ENCODE data around the gene DNM2. TPM values are rescaled to one million over a fixed set of nuclear protein-coding genes. Genes with fewer than 3 reads are reported as not detected.

Gene DNM2
- total and polyA plus RNA-seq, 2 of the 13 experiments (the other 11 are each of a cell fraction or from before 2014, with no cell fraction given) = 41.7 to 59.8 TPM

DNA sequence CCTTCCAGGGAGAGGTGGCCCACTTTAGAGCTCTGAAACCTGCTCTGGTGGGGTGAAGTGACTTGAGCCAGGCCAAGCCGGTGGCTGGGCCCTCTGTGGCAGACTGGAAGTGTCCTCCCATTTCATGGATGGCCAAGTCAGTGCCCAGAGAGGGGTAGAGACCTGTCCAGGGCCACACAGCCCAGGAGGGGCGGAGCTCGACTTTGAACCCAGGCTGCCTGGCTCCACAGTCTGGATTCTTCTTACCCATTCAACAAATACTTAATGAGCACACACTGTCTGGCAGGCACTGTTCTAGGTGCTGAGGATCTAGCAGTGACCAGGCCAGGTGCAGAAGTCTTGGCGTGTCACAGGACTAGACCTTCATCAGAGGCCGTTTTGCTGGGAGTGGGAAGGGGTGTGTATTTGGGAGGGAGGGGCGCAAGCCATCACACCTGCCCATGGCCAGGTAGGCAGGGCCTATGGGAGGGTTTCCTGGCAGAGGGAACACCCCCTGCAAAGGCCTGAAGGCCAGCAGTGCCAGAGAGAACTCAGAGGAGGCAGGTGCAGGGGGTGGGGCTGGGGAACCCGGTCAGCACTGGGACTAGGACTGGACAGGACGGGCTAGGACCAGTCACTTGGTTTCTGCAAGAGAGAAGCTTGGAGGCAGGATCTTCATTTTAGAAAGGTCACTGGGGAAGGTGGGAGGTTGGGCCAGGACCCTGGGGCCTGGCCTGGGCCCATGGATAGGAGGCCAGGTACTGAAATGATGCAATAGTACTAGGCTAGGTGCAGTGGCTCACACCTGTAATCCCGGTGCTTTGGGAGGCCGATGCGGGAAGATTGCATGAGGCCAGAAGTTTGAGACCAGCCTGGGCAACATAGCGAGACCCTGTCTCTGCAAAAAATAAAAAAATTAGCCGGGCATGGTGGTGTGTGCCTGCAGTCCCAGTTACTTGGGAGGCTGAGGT is 31.8 kb downstream of the DNM2 start (continued):
- TF ChIP-seq CREM (IDR thresholded peaks at IDR 0.05) = peak; percentile 7; the same call in 1 of the 2 replicates
- TF ChIP-seq CREM (CRISPR knock-in tag; IDR thresholded peaks at IDR 0.05) = no peak
- TF ChIP-seq FOXO4 (CRISPR knock-in tag; conservative IDR thresholded peaks at IDR 0.05) = no peak
- no peak for TF ChIP-seq ETS1 (CRISPR knock-in tag; IDR thresholded peaks at IDR 0.05)
- peak; percentile 48; the same call in 1 of the 2 replicates for TF ChIP-seq GABPB1 (CRISPR knock-in tag; IDR thresholded peaks at IDR 0.05)
- TF ChIP-seq ZNF768 (CRISPR knock-in tag; IDR thresholded peaks at IDR 0.05) = peak; percentile 100
- TF ChIP-seq HDAC1 (CRISPR knock-in tag; IDR thresholded peaks at IDR 0.05) = 0 out of 2 replicates have a peak, but pooled peaks have one; percentile 36
- no peak for TF ChIP-seq AHR (CRISPR knock-in tag; IDR thresholded peaks at IDR 0.05)
- TF ChIP-seq ZNF225 (CRISPR knock-in tag; IDR thresholded peaks at IDR 0.05) = no peak
- peak; percentile 62; the same call in 1 of the 2 replicates for TF ChIP-seq ZSCAN25 (CRISPR knock-in tag; IDR thresholded peaks at IDR 0.05)
- peak; percentile 82 for TF ChIP-seq ZFP36 (IDR thresholded peaks at IDR 0.05; ENCODE audit: borderline replicate concordance, low read depth, low read length, partially characterized antibody)
- TF ChIP-seq NCOR1 (IDR thresholded peaks at IDR 0.05; ENCODE audit: borderline replicate concordance, low read length) = 0 out of 2 replicates have a peak, but pooled peaks have one; percentile 65
- TF ChIP-seq ZNF576 (CRISPR knock-in tag; IDR thresholded peaks at IDR 0.05) = no peak; the same call in 1 of the 2 replicates
- TF ChIP-seq, protein P1, sequence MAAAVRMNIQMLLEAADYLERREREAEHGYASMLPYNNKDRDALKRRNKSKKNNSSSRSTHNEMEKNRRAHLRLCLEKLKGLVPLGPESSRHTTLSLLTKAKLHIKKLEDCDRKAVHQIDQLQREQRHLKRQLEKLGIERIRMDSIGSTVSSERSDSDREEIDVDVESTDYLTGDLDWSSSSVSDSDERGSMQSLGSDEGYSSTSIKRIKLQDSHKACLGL (CRISPR knock-in tag; IDR thresholded peaks at IDR 0.05) = no peak
- no peak for TF ChIP-seq MTF1 (CRISPR knock-in tag; IDR thresholded peaks at IDR 0.05)
- no peak for TF ChIP-seq GPN1 (CRISPR knock-in tag; IDR thresholded peaks at IDR 0.05; ENCODE audit: borderline replicate concordance)
- peak; percentile 89 for TF ChIP-seq ADNP (CRISPR knock-in tag; IDR thresholded peaks at IDR 0.05)
- TF ChIP-seq ZNF670 (CRISPR knock-in tag; IDR thresholded peaks at IDR 0.05; ENCODE audit: borderline replicate concordance) = 0 out of 2 replicates have a peak, but pooled peaks have one; percentile 7
- TF ChIP-seq SUZ12 (IDR thresholded peaks at IDR 0.05; ENCODE audit: low read depth, low read length) = no peak
- peak; percentile 62 for TF ChIP-seq CEBPG (CRISPR knock-in tag; IDR thresholded peaks at IDR 0.05)
- no peak for TF ChIP-seq RBFOX2 (IDR thresholded peaks at IDR 0.05; ENCODE audit: low read depth, low read length)
- no peak for TF ChIP-seq SP2 (CRISPR knock-in tag; IDR thresholded peaks at IDR 0.05)
- TF ChIP-seq ZNF891 (CRISPR knock-in tag; IDR thresholded peaks at IDR 0.05) = 0 out of 2 replicates have a peak, but pooled peaks have one; percentile 54
- no peak for TF ChIP-seq POLR2AphosphoS2 (IDR thresholded peaks at IDR 0.05; ENCODE audit: low read depth, low read length)
- TF ChIP-seq ZNF292 (CRISPR knock-in tag; IDR thresholded peaks at IDR 0.05; ENCODE audit: borderline replicate concordance, low read depth) = peak; percentile 11; the same call in 1 of the 2 replicates
- TF ChIP-seq SMAD9 (CRISPR knock-in tag; IDR thresholded peaks at IDR 0.05) = no peak
- TF ChIP-seq ZNF589 (CRISPR knock-in tag; conservative IDR thresholded peaks at IDR 0.05) = 0 out of 2 replicates have a peak, but pooled peaks have one; percentile 53

Measured in HepG2 (cell line).